Measurements from ENCODE around the gene LGI4. TPM values are rescaled to one million over a fixed set of nuclear protein-coding genes. Genes with fewer than 3 reads are reported as not detected.

Gene LGI4
- total and polyA plus RNA-seq, 2 donors (not counting 1 experiment from before 2014, with no cell fraction given): 0.17 to 0.19 TPM

GRCh38 chr19:35079826-35080225, 55.0 kb downstream of the LGI4 start:
- Histone ChIP-seq H3K79me2 (ENCODE audit: control insufficient read depth, insufficient read depth, low read length) (no peaks in the 10 kb centered on the region), H3K27ac (ENCODE audit: insufficient read depth, low read length) (no peak overlapping the region), H3K4me3 (replicated peaks in 1 of 4; ENCODE audit: control extremely low read depth in 1 of 4, insufficient read depth in 1 of 4, low read depth in 3 of 4, low read length in 4 of 4) (no peak overlapping the region), H3K4me1 (ENCODE audit: control insufficient read depth, extremely low read depth, insufficient read depth, low read length) (no peaks in the 10 kb centered on the region), H3K9ac (ENCODE audit: insufficient read depth, low read length) (no peak overlapping the region), H3K9me3 (ENCODE audit: control insufficient read depth, insufficient read depth, low read depth, low read length) (no peaks in the 10 kb centered on the region), H3K36me3 (ENCODE audit: control insufficient read depth, insufficient read depth, low read length) (no peaks in the 10 kb centered on the region), H4K20me1 (ENCODE audit: control insufficient read depth, extremely low read depth, insufficient read depth, low read length) (no peaks in the 10 kb centered on the region), H2AFZ (ENCODE audit: low read length) (no peak overlapping the region), H3K4me2 (ENCODE audit: extremely low read depth, insufficient read depth, low read length) (no peak overlapping the region), H3K27me3 (ENCODE audit: control insufficient read depth, insufficient read depth, low read length) (no peaks in the 10 kb centered on the region)
- TF ChIP-seq EZH2 (IDR thresholded peaks at IDR 0.05; ENCODE audit: low read length, missing control alignments): no peak
- TF ChIP-seq, protein P1, sequence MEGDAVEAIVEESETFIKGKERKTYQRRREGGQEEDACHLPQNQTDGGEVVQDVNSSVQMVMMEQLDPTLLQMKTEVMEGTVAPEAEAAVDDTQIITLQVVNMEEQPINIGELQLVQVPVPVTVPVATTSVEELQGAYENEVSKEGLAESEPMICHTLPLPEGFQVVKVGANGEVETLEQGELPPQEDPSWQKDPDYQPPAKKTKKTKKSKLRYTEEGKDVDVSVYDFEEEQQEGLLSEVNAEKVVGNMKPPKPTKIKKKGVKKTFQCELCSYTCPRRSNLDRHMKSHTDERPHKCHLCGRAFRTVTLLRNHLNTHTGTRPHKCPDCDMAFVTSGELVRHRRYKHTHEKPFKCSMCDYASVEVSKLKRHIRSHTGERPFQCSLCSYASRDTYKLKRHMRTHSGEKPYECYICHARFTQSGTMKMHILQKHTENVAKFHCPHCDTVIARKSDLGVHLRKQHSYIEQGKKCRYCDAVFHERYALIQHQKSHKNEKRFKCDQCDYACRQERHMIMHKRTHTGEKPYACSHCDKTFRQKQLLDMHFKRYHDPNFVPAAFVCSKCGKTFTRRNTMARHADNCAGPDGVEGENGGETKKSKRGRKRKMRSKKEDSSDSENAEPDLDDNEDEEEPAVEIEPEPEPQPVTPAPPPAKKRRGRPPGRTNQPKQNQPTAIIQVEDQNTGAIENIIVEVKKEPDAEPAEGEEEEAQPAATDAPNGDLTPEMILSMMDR (conservative IDR thresholded peaks at IDR 0.05 in 1 of 2, IDR thresholded peaks at IDR 0.05 in 1 of 2; ENCODE audit: low read depth in 1 of 2, low read length in 2 of 2): no peak
- DNase-seq (ENCODE audit: low read depth in 2 of 2): no peak

- Histone ChIP-seq H3K4me1 (ENCODE audit: control insufficient read depth, extremely low read depth, insufficient read depth, low read length) (no peaks in the 10 kb centered on the region), H3K4me3 (replicated peaks in 1 of 4; ENCODE audit: control extremely low read depth in 1 of 4, insufficient read depth in 1 of 4, low read depth in 3 of 4, low read length in 4 of 4) (no peak overlapping the region), H4K20me1 (ENCODE audit: control insufficient read depth, extremely low read depth, insufficient read depth, low read length) (no peaks in the 10 kb centered on the region), H2AFZ (ENCODE audit: low read length) (no peak overlapping the region), H3K36me3 (ENCODE audit: control insufficient read depth, insufficient read depth, low read length) (no peaks in the 10 kb centered on the region), H3K9me3 (ENCODE audit: control insufficient read depth, insufficient read depth, low read depth, low read length) (no peaks in the 10 kb centered on the region), H3K9ac (ENCODE audit: insufficient read depth, low read length) (no peak overlapping the region), H3K4me2 (ENCODE audit: extremely low read depth, insufficient read depth, low read length) (no peak overlapping the region), H3K27ac (ENCODE audit: insufficient read depth, low read length) (no peak overlapping the region), H3K27me3 (ENCODE audit: control insufficient read depth, insufficient read depth, low read length) (no peaks in the 10 kb centered on the region), H3K79me2 (ENCODE audit: control insufficient read depth, insufficient read depth, low read length) (no peaks in the 10 kb centered on the region)
- no peak for TF ChIP-seq EZH2 (IDR thresholded peaks at IDR 0.05; ENCODE audit: low read length, missing control alignments)
- TF ChIP-seq, protein P1 (conservative IDR thresholded peaks at IDR 0.05 in 1 of 2, IDR thresholded peaks at IDR 0.05 in 1 of 2; ENCODE audit: low read depth in 1 of 2, low read length in 2 of 2): no peak
- DNase-seq (ENCODE audit: low read depth in 2 of 2): no peak
These were observed 57.2 kb downstream of the LGI4 start for GRCh38 chr19:35077411-35078223.

GRCh38 chr19:35076657-35077056, 58.2 kb downstream of the LGI4 start:
- Histone ChIP-seq H2AFZ (ENCODE audit: low read length) (no peak overlapping the region), H3K36me3 (ENCODE audit: control insufficient read depth, insufficient read depth, low read length) (no peaks in the 10 kb centered on the region), H4K20me1 (ENCODE audit: control insufficient read depth, extremely low read depth, insufficient read depth, low read length) (no peaks in the 10 kb centered on the region), H3K4me1 (ENCODE audit: control insufficient read depth, extremely low read depth, insufficient read depth, low read length) (no peaks in the 10 kb centered on the region), H3K27me3 (ENCODE audit: control insufficient read depth, insufficient read depth, low read length) (no peaks in the 10 kb centered on the region), H3K9me3 (ENCODE audit: control insufficient read depth, insufficient read depth, low read depth, low read length) (no peaks in the 10 kb centered on the region), H3K4me3 (replicated peaks in 1 of 4; ENCODE audit: control extremely low read depth in 1 of 4, insufficient read depth in 1 of 4, low read depth in 3 of 4, low read length in 4 of 4) (no peak overlapping the region), H3K9ac (ENCODE audit: insufficient read depth, low read length) (no peak overlapping the region), H3K27ac (ENCODE audit: insufficient read depth, low read length) (no peak overlapping the region), H3K4me2 (ENCODE audit: extremely low read depth, insufficient read depth, low read length) (no peak overlapping the region), H3K79me2 (ENCODE audit: control insufficient read depth, insufficient read depth, low read length) (no peaks in the 10 kb centered on the region)
- TF ChIP-seq, protein P1 (conservative IDR thresholded peaks at IDR 0.05 in 1 of 2, IDR thresholded peaks at IDR 0.05 in 1 of 2; ENCODE audit: low read depth in 1 of 2, low read length in 2 of 2): no peak
- no peak for TF ChIP-seq EZH2 (IDR thresholded peaks at IDR 0.05; ENCODE audit: low read length, missing control alignments)
- DNase-seq (ENCODE audit: low read depth in 2 of 2): no peak
